Astrocyte (in vitro differentiated cells and primary cell): ENCODE results near the gene OASL.

Source experiments
- CTCF ChIP-seq: IDR thresholded peaks from 2 replicates; pipeline ENCODE4 v1.5.1; 2011; ENCODE audit warnings: low read depth, mild to moderate bottlenecking, inconsistent platforms, low read length, moderate library complexity; ENCODE audit not compliant: insufficient read depth
- EZH2 ChIP-seq: IDR thresholded peaks from 2 replicates; pipeline ENCODE4 v1.6.1; 2012; ENCODE audit warnings: mild to moderate bottlenecking, low read length, inconsistent platforms; ENCODE audit not compliant: insufficient read depth

GRCh38 chr12:121080909-121081308, 41.9 kb upstream of the OASL start:
- TF ChIP-seq CTCF (no peak), EZH2 (no peak)
